Measurements from ENCODE around the gene CD4.

- no peak for TF ChIP-seq CTCF (IDR thresholded peaks at IDR 0.05)
- TF ChIP-seq ZFX (IDR thresholded peaks at IDR 0.05; ENCODE audit: borderline replicate concordance) = no peak
These were observed at the start of gene CD4 for GRCh38 chr12:6788972-6789924.
